Measurements from ENCODE around the gene MBNL1.

GRCh38 chr3:152511904-152512303, 243.2 kb downstream of the MBNL1 start:
- TF ChIP-seq, protein P1, sequence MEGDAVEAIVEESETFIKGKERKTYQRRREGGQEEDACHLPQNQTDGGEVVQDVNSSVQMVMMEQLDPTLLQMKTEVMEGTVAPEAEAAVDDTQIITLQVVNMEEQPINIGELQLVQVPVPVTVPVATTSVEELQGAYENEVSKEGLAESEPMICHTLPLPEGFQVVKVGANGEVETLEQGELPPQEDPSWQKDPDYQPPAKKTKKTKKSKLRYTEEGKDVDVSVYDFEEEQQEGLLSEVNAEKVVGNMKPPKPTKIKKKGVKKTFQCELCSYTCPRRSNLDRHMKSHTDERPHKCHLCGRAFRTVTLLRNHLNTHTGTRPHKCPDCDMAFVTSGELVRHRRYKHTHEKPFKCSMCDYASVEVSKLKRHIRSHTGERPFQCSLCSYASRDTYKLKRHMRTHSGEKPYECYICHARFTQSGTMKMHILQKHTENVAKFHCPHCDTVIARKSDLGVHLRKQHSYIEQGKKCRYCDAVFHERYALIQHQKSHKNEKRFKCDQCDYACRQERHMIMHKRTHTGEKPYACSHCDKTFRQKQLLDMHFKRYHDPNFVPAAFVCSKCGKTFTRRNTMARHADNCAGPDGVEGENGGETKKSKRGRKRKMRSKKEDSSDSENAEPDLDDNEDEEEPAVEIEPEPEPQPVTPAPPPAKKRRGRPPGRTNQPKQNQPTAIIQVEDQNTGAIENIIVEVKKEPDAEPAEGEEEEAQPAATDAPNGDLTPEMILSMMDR (IDR thresholded peaks at IDR 0.05) = no peak
- TF ChIP-seq EP300 (IDR thresholded peaks at IDR 0.05) = no peak

Data from upper lobe of left lung (tissue), 4 donors.